Smooth muscle cell (in vitro differentiated cells): ENCODE measurements around the gene ARGLU1. TPM values are rescaled to one million over a fixed set of nuclear protein-coding genes. Genes with fewer than 3 reads are reported as not detected.

Experiments used
- DNase-seq: peaks from one replicate; lab custom pipeline; 2025; ENCODE audit not compliant: unreplicated experiment; lab: John Stamatoyannopoulos, UW
- H2AFZ ChIP-seq: fragments of 200-600 bp; sonication (generic); 2 replicates; pipeline ENCODE4 v1.6.0; 2016; ENCODE audit warnings: antibody characterized with exemption, low read depth, mild to moderate bottlenecking
- H3F3A ChIP-seq: fragments of 200-600 bp; sonication (generic); 2 replicates; pipeline ENCODE4 v1.6.0; 2017; ENCODE audit warnings: antibody characterized with exemption, low read depth
- H3K27ac ChIP-seq: fragments of 200-600 bp; sonication (generic); 2 replicates; pipeline ENCODE4 v1.5.1; 2016; ENCODE audit warnings: low read depth, mild to moderate bottlenecking
- H3K27me3 ChIP-seq: fragments of 200-600 bp; sonication (generic); 2 replicates; pipeline ENCODE4 v1.6.1; 2016; ENCODE audit warnings: low read depth, mild to moderate bottlenecking
- H3K36me3 ChIP-seq: fragments of 200-600 bp; sonication (generic); 2 replicates; pipeline ENCODE4 v1.5.1; 2016; ENCODE audit warnings: low read depth
- H3K4me1 ChIP-seq: fragments of 200-600 bp; sonication (generic); 2 replicates; pipeline ENCODE4 v1.5.1; 2016; ENCODE audit warnings: low read depth
- H3K4me2 ChIP-seq: fragments of 200-600 bp; sonication (generic); 2 replicates; pipeline ENCODE4 v1.6.0; 2016; ENCODE audit warnings: mild to moderate bottlenecking
- H3K4me3 ChIP-seq: fragments of 200-600 bp; sonication (generic); 2 replicates; pipeline ENCODE4 v1.5.1; 2016; ENCODE audit warnings: mild to moderate bottlenecking
- H3K79me2 ChIP-seq: fragments of 200-600 bp; sonication (generic); 2 replicates; pipeline ENCODE4 v1.6.0; 2016; ENCODE audit warnings: low read depth, mild to moderate bottlenecking
- H3K9ac ChIP-seq: fragments of 200-600 bp; sonication (generic); 2 replicates; pipeline ENCODE4 v1.6.0; 2016; ENCODE audit warnings: low read depth
- H3K9me3 ChIP-seq: fragments of 200-600 bp; sonication (generic); replicated peaks from 2 replicates; pipeline ENCODE4 v1.5.1; 2016; ENCODE audit warnings: low read depth
- H4K20me1 ChIP-seq: fragments of 200-600 bp; sonication (generic); 2 replicates; pipeline ENCODE4 v1.6.0; 2016; ENCODE audit warnings: low read depth
- CTCF ChIP-seq: fragments of 200-600 bp; sonication (generic); IDR thresholded peaks from 2 replicates; pipeline ENCODE4 v1.5.1; 2017; ENCODE audit warnings: borderline replicate concordance, mild to moderate bottlenecking, antibody characterized with exemption; ENCODE audit not compliant: insufficient read depth, poor library complexity, severe bottlenecking
- WGBS: methylation state at CpG from one replicate; pipeline ENCODE4 v1.1.7; 2016; ENCODE audit warnings: low lambda C conversion rate; 5-methylcytosine and 5-hydroxymethylcytosine counted together
- polyA plus RNA-seq: library from polyadenylated mRNA; unstranded; fragments of >200 nt; fragmentation: Nextera tagmentation; extraction: Ambion mirVana; gene quantifications from 2 replicates; pipeline ENCODE4 v1.2.1, GENCODE V29; 2016
- total RNA-seq: library from RNA; depleted of rRNA; stranded (reverse); fragments of >200 nt; gene quantifications from 2 replicates; pipeline ENCODE4 v1.2.3, GENCODE V29; 2014

Gene ARGLU1
- total and polyA plus RNA-seq, 2 experiments from 2014 or later: 36.5 to 43.6 TPM

DNA sequence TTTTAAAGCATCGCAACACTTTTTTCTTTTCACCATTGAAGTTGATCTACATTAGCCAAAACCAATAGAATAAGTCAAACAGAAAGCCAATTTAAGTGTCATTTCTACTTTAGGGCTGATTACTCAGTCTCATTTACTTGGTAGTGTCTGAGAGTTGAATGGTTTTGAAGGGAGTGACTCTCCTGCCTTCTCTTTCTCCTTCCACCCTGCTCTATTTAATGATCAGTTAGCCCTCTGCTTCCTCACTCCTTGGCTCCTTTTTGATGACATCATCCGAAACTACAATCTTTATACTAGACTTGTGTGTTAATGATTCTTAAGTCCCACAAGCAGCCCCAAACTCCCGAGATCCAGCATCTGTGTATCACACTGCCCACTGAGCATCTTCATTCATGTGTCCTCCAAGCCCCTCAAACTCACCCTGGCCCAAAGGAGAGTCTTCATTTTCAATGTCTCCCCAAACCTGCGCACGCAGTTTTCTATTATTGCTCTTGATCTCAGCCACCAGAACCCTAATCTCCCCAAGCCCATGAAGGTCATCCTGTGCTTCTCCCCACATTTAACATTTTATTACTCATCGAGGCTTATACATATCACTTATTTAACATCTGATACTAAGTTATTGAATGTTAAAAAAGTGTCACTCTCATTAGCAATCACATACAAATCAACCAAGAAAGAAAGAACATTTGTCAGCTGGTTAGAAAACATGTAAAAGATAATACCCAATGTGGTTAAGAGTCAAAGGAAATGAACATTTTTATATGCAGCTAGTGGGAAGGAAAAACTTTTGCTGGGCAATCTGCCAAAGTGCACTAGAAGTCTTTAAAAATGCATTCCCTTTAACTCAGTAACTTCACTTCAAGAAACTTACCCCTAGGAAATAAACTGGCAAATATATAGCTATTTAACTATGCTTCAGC, 32.2 kb upstream of the ARGLU1 start:
- no peak for TF ChIP-seq CTCF
- peak overlapping the region; percentile 21 for H3K4me2 ChIP-seq

GRCh38 chr13:106597749-106598395, 29.9 kb upstream of the ARGLU1 start:
- Histone ChIP-seq H3K27me3 (no peaks in the 10 kb centered on the region), H3K79me2 (no peaks in the 10 kb centered on the region), H3K4me2 (no peak overlapping the region), H3K4me1 (no peaks in the 10 kb centered on the region), H3K9me3 (no peaks in the 10 kb centered on the region), H2AFZ (no peak overlapping the region), H3K4me3 (no peak overlapping the region), H3F3A (peaks cover 7% of the 10 kb centered on the region), H3K36me3 (no peaks in the 10 kb centered on the region), H3K9ac (no peak overlapping the region), H4K20me1 (no peaks in the 10 kb centered on the region), H3K27ac (no peak overlapping the region)
- TF ChIP-seq CTCF: no peak
- no peak for DNase-seq
- WGBS: 95% methylated on average over 7 of the region's 7 CpGs

More for the DNA sequence above, 32.2 kb upstream of the ARGLU1 start:
- Histone ChIP-seq H3K9ac (no peak overlapping the region), H3K27me3 (no peaks in the 10 kb centered on the region), H3K4me3 (no peak overlapping the region), H3K27ac (peak overlapping the region; percentile 18), H2AFZ (no peak overlapping the region), H3K79me2 (no peaks in the 10 kb centered on the region), H3K4me1 (no peaks in the 10 kb centered on the region), H4K20me1 (no peaks in the 10 kb centered on the region), H3K36me3 (no peaks in the 10 kb centered on the region), H3K9me3 (no peaks in the 10 kb centered on the region), H3F3A (peaks cover 7% of the 10 kb centered on the region)
- no peak for DNase-seq
- 71% methylated on average over 6 of the region's 6 CpGs for WGBS

DNA sequence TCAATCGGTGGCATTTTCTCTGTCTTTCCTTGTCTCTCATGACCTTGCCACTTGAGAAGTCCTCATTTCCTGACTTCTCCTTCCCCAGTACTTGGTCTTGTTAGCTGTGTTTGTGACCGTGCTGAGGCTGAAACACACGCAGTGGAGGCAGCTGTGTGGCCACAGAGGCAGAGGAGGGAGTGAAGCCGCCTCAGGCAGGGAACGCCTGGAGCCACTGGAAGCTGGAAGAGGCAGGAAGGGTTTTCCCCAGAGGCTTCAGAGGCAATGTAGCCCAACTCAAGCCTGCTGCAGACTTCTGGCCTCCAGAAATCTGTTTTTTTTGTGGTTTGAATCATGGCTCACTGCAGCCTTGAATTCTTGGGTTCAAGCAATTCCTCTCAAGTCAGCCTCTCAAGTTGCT, 29.2 kb upstream of the ARGLU1 start:
- Histone ChIP-seq H3K27ac (no peak overlapping the region), H3K4me3 (no peak overlapping the region), H3K4me1 (no peaks in the 10 kb centered on the region), H3K27me3 (no peaks in the 10 kb centered on the region), H3K9ac (no peak overlapping the region), H2AFZ (no peak overlapping the region), H4K20me1 (no peaks in the 10 kb centered on the region), H3K36me3 (no peaks in the 10 kb centered on the region), H3F3A (peaks cover 7% of the 10 kb centered on the region), H3K4me2 (no peak overlapping the region), H3K79me2 (no peaks in the 10 kb centered on the region), H3K9me3 (no peaks in the 10 kb centered on the region)
- DNase-seq: no peak
- WGBS: 81% methylated on average over 5 of the region's 5 CpGs
- no peak for TF ChIP-seq CTCF
